Measurements from ENCODE around the gene ZBTB32. TPM values are rescaled to one million over a fixed set of nuclear protein-coding genes. Genes with fewer than 3 reads are reported as not detected.

The ZBTB32 gene
- total and polyA plus RNA-seq, 2 experiments from 2014 or later, result 0.65 TPM; not detected in 1

DNA sequence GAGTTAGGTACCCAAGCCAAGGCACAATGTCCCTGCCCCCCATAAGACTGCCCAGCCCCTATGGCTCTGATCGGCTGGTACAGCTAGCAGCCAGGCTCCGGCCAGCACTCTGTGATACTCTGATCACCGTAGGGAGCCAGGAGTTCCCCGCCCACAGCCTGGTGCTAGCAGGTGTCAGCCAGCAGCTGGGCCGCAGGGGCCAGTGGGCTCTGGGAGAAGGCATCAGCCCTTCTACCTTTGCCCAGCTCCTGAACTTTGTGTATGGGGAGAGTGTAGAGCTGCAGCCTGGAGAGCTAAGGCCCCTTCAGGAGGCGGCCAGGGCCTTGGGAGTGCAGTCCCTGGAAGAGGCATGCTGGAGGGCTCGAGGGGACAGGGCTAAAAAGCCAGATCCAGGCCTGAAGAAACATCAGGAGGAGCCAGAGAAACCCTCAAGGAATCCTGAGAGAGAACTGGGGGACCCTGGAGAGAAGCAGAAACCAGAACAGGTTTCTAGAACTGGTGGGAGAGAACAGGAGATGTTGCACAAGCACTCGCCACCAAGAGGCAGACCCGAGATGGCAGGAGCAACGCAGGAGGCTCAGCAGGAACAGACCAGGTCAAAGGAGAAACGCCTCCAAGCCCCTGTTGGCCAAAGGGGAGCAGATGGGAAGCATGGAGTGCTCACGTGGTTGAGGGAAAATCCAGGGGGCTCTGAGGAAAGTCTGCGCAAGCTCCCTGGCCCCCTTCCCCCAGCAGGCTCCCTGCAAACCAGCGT, 10.4 kb downstream of the ZBTB32 start:
- TF ChIP-seq CTCF (conservative IDR thresholded peaks at IDR 0.05; ENCODE audit: low read depth in 2 of 2) (peak; percentile 14 to 32; a peak in 2 of 4 replicates), REST (IDR thresholded peaks at IDR 0.05; ENCODE audit: unreplicated experiment) (no peak)
- H3K4me1 ChIP-seq (ENCODE audit: insufficient read depth), result peaks cover 48% of the 10 kb centered on the region
- peak; percentile 68 for DNase-seq (ENCODE audit: low spot score)
- Mint-ChIP-seq H3K9me3 (no peaks in the 10 kb centered on the region), H3K36me3 (ENCODE audit: low read depth) (peaks cover 3% of the 10 kb centered on the region; the same call in 1 of the 3 replicates), H3K4me1 (peaks cover 54% of the 10 kb centered on the region), H3K27ac (no peak overlapping the region), H3K4me3 (peak overlapping the region; percentile 88), H3K27me3 (ENCODE audit: insufficient read depth, low read depth, poor library complexity) (peaks cover 28% of the 10 kb centered on the region)
- H3K9me2 ChIP-seq (ENCODE audit: insufficient read depth), result no peaks in the 10 kb centered on the region
- peaks cover 11% of the 10 kb centered on the region for H4K20me1 ChIP-seq (replicated peaks; ENCODE audit: insufficient read depth)
- no peaks in the 10 kb centered on the region for H3K36me3 ChIP-seq (ENCODE audit: insufficient read depth)
- no peaks in the 10 kb centered on the region for H3K27me3 ChIP-seq (ENCODE audit: insufficient read depth)
- peak overlapping the region; percentile 85; the same call in 1 of the 2 replicates for H3K4me3 ChIP-seq
- H3F3A ChIP-seq (replicated peaks; ENCODE audit: low read depth), result peaks cover 10% of the 10 kb centered on the region; the same call in 1 of the 2 replicates
- no peak overlapping the region for H2AFZ ChIP-seq
- peak overlapping the region; percentile 99 for H3K4me2 ChIP-seq
- H3K79me2 ChIP-seq (replicated peaks; ENCODE audit: insufficient read depth), result peaks cover 16% of the 10 kb centered on the region
- no peak for ATAC-seq
- no peak overlapping the region for H3K27ac ChIP-seq (ENCODE audit: low read depth)

DNA sequence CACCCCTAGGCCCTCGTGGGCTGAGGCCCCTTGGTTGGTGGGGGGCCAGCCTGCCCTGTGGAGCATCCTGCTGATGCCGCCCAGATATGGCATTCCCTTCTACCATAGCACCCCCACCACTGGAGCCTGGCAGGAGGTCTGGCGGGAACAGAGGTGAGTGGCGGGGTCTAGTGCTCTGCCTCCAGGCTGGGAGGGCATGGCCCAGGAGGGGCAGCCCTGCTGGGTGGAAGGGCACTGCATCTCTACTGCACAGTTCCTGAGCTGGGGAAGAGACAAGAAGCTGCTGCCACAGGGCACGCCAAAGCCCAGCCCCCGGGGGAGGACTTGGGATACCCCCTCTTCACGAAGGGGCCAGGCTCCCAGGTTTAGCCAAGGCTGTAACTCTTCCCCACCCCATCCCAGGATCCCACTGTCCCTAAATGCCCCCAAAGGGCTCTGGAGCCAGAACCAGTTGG, 11.0 kb downstream of the ZBTB32 start:
- peak overlapping the region; percentile 85 for H3K4me3 ChIP-seq
- peak overlapping the region; percentile 99 for H3K4me2 ChIP-seq
- DNase-seq (ENCODE audit: low spot score), result no peak
- TF ChIP-seq ZNF331 (CRISPR knock-in tag; IDR thresholded peaks at IDR 0.05; ENCODE audit: low read depth) (no peak), ZNF462 (CRISPR knock-in tag; IDR thresholded peaks at IDR 0.05) (no peak), STAT1 (IDR thresholded peaks at IDR 0.05; ENCODE audit: unreplicated experiment) (no peak), EZH2 (IDR thresholded peaks at IDR 0.05; ENCODE audit: low read depth, unreplicated experiment) (no peak), ZNF114 (CRISPR knock-in tag; IDR thresholded peaks at IDR 0.05) (no peak), EZH2phosphoT487 (IDR thresholded peaks at IDR 0.05; ENCODE audit: unreplicated experiment) (no peak), NANOG (IDR thresholded peaks at IDR 0.05; ENCODE audit: borderline replicate concordance) (no peak)

More for the DNA sequence above, 11.0 kb downstream of the ZBTB32 start:
- H3K4me1 Mint-ChIP-seq, result peaks cover 53% of the 10 kb centered on the region
- H3K27ac ChIP-seq (ENCODE audit: low read depth), result no peak overlapping the region
- H3K27ac Mint-ChIP-seq, result no peak overlapping the region
- H2AFZ ChIP-seq, result no peak overlapping the region
- peaks cover 47% of the 10 kb centered on the region for H3K4me1 ChIP-seq (ENCODE audit: insufficient read depth)
- H3K36me3 Mint-ChIP-seq (ENCODE audit: low read depth), result peaks cover 7% of the 10 kb centered on the region
- peaks cover 30% of the 10 kb centered on the region for H3K27me3 Mint-ChIP-seq (ENCODE audit: insufficient read depth, low read depth, poor library complexity)
- peaks cover 11% of the 10 kb centered on the region for H4K20me1 ChIP-seq (replicated peaks; ENCODE audit: insufficient read depth)
- H3K27me3 ChIP-seq (ENCODE audit: insufficient read depth), result no peaks in the 10 kb centered on the region
- H3K9me2 ChIP-seq (ENCODE audit: insufficient read depth), result no peaks in the 10 kb centered on the region
- no peaks in the 10 kb centered on the region; the same call in 2 of the 3 replicates for H3K9me3 Mint-ChIP-seq
- no peak for ATAC-seq
- H3K79me2 ChIP-seq (replicated peaks; ENCODE audit: insufficient read depth), result peaks cover 21% of the 10 kb centered on the region
- H3F3A ChIP-seq (replicated peaks; ENCODE audit: low read depth), result peaks cover 10% of the 10 kb centered on the region; the same call in 1 of the 2 replicates
- peak overlapping the region; percentile 88 for H3K4me3 Mint-ChIP-seq
- H3K36me3 ChIP-seq (ENCODE audit: insufficient read depth), result no peaks in the 10 kb centered on the region
